HG03460 (cell line): ENCODE data around the gene PITPNM1.

ENCODE experiments used
- ATAC-seq: cut with Tn5 transposase; IDR thresholded peaks from one replicate; pipeline ENCODE4 v1.9.1; 2021; ENCODE audit not compliant: unreplicated experiment

Gene PITPNM1

GRCh38 chr11:67504005-67504949 is 886 bp downstream of the PITPNM1 start:
- no peak for ATAC-seq

GRCh38 chr11:67503119-67504004 is 1.8 kb downstream of the PITPNM1 start:
- no peak for ATAC-seq

GRCh38 chr11:67502328-67502979 is 2.7 kb downstream of the PITPNM1 start:
- no peak for ATAC-seq

GRCh38 chr11:67501854-67502253 is 3.3 kb downstream of the PITPNM1 start:
- ATAC-seq, result no peak

GRCh38 chr11:67500831-67501715 is 4.1 kb downstream of the PITPNM1 start:
- no peak for ATAC-seq

- ATAC-seq, result no peak
Measured at GRCh38 chr11:67500484-67500821, 4.7 kb downstream of the PITPNM1 start.

- ATAC-seq, result no peak
Measured at GRCh38 chr11:67499808-67500483, 5.2 kb downstream of the PITPNM1 start.

GRCh38 chr11:67498544-67498972 is 6.6 kb downstream of the PITPNM1 start:
- ATAC-seq, result no peak

- no peak for ATAC-seq
Measured at GRCh38 chr11:67497656-67498291, 7.4 kb downstream of the PITPNM1 start.

GRCh38 chr11:67496113-67496512 is 9.1 kb downstream of the PITPNM1 start:
- no peak for ATAC-seq

- ATAC-seq, result no peak
Measured at GRCh38 chr11:67495234-67496005, 9.7 kb downstream of the PITPNM1 start.

- ATAC-seq, result no peak
Measured at GRCh38 chr11:67494371-67495233, 10.6 kb downstream of the PITPNM1 start.

- no peak for ATAC-seq
Measured at GRCh38 chr11:67493548-67494370, 11.4 kb downstream of the PITPNM1 start.

- no peak for ATAC-seq
Measured at GRCh38 chr11:67492801-67493547, 12.2 kb downstream of the PITPNM1 start.

GRCh38 chr11:67492069-67492727 is 13.0 kb downstream of the PITPNM1 start:
- ATAC-seq, result no peak
